GM19438 (cell line): ENCODE results near the gene LIME1.

ENCODE experiments used
- ATAC-seq: cut with Tn5 transposase; IDR thresholded peaks from one replicate; pipeline ENCODE4 v1.9.1; 2021; ENCODE audit warnings: low read depth; ENCODE audit not compliant: unreplicated experiment

The LIME1 gene

DNA sequence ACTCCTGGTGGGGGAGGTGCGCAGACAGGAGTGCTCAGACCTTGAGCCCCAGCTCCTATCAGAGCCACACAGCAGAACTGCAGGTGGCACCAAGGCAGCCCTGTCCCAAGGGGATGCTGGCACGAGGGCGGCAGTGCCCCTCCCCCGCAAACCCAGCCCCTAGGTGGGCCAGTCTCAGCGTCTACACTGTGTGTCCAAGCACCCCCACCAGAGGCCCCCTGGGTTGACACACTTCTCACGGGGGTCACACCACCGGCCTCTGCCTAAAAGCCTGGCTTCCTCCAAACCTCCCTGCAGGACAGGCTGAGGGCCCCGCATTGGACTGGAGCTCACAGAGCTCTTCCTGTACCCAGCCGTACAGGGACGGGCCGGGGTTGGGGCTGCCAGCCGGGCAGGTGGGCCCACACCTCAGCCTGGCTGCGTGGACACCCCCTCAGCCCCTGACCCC lies 11.2 kb downstream of the LIME1 start:
- ATAC-seq: no peak

DNA sequence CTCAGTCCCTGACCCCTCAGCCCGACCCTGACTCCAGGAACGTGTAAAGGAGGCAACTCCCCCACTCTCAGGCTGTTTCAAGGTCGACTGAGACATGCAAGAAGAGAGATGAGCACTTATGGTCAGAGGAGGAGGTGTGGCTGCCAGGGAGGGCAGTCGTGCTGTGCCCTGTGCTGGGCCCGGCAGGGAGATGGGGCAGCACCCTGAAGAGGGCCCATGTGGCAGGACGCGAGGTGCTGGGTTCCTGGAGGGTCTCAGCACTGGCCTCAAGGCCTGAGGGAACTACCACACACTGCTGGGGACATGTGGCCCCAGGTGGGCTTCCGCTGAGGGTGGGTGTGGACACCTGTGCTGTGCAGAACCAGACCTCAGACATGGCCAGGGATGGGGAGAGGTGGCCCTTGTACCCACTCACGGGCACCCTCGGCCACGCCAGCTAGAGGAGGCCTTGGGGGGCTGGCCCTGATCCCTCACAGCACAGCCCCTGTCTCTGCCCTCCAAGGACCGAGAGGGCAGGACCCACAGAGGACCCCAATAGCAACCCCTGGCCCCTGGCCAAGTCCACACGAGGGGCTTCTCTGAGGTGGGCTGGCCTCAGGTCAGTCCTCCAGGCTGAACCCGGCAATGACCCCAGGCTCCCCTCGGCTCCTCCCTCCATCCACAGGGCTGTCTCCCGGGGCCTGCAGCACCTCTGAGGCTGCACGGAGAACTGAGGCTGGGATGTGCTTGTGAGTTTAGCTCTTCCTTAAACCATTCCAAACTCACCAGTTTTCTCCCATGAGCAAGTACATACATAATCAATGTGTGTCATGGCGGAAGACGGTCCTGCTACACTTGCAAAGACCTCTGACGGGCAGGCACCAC lies 11.8 kb downstream of the LIME1 start:
- no peak for ATAC-seq

DNA sequence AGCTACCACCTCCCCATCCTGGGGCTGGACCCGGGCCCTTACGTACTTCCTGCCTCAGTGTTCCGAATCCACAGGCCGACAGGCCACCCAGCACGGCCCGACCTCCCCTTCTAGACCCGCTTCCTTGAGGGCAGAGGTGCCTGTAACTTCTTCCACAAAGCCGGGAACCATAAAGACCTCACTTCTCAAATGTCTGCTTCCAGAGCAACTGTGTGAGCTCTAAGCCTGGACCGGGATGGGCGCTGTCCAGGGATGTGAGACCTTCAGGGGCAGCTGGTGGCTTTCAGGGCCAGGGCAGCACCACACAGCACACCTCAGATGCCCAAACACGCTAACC lies 12.4 kb downstream of the LIME1 start:
- no peak for ATAC-seq

DNA sequence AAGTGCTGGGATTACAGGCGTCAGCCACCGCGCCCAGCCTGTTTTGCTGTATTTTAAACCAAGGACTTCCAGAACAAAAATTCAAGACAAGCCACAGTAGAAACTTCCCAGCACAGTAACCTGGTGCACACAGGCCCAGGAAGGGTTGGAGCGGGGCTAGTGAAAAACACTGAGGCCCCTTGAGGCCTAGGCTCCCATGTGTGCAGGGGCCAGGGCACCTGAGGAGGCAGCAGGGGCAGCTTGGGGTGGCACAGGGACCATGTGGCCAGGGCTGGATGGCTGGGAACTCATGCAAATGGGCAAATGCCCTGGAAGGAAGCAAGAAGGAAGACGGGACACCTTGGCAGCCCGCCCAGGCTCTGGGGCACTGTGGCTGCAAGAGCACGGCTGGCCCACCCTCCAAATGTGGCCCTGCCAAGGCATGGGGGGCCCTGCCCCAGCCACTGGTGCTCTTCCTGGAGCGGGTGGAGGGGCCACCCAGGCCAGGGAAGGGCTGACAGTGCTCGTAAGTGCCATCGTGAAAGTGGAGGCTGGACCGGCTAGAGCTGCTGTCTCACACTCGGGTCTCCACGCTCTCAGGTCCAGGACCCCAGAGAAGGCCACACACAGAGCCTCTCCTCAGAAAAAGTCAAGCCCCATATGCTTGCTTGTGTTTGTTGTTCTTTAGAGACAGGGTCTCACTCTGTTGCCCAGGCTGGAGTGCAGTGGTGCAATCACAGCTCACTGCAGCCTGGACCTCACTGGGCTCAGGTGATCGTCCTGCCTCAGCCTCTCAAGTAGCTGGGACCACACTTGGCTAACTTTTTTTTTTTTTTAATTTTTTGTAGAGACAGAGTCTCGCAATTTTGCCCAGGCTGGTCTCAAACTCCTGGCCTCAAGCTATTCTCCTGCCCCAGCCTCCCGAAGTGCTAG lies 13.4 kb downstream of the LIME1 start:
- ATAC-seq: no peak

DNA sequence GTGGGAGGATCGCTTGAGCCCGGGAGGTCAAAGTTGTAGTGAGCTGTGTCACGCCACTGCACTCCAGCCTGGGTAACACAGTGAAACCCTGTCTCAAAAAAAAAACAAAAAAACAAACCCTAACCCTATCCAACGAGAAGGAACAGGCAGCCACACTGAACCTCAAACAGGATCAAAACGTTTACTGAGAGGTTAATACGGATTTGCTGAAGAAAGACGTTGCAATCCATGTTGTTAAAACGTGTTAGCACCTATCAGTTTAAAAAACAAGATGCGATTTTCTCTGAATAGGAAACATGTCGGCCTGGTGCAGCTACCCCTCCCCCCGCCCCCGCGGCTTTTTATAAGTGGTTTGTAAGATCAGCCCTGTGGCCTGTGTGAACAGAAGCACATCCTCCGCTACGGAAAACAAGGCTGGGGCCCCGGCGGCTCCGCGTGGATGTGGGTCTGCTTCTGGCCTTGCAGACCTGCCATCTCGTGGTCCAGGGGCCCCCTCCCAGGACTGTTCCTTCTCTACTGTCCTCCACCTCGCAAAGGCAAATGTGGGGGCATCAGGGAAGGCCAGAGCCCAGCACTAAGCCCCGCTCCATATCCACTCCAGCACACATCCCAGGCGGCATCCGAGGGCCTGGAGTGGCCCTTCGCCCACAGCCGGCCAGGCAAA lies 14.5 kb downstream of the LIME1 start:
- ATAC-seq: no peak

DNA sequence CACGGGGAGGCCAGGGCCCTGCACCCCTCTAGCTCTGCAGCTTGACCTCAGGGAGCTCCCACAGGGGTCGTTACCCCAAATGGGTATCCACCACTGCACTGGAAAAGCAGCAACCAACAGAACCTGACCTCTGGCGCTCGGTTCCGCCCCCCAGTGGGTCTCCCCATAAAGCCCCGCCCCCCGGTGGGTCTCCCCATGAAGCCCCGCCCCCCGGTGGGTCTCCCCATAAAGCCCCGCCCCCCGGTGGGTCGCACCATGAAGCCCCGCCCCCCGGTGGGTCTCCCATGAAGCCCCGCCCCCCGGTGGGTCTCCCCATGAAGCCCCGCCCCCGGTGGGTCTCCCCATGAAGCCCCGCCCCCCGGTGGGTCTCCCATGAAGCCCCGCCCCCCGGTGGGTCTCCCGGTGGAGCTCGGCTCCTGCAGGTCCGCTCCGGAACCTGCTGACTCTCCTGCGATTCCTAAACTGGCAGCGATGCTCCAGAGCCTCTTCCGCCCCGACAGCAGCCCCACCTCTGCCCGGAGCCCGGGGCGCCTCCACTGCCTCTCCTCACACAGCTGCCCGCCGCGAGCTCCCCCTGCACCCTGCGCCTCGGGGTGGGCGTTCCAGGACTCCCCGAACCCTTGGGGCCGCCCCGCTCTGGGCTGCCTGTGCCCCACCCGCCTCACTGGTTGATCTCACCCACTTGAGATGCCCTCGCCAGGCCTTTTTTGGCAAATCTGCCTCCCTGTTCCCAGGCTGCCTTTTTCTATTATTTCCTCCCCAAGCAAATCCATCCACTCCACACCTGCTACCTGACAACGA lies 15.2 kb downstream of the LIME1 start:
- no peak for ATAC-seq

DNA sequence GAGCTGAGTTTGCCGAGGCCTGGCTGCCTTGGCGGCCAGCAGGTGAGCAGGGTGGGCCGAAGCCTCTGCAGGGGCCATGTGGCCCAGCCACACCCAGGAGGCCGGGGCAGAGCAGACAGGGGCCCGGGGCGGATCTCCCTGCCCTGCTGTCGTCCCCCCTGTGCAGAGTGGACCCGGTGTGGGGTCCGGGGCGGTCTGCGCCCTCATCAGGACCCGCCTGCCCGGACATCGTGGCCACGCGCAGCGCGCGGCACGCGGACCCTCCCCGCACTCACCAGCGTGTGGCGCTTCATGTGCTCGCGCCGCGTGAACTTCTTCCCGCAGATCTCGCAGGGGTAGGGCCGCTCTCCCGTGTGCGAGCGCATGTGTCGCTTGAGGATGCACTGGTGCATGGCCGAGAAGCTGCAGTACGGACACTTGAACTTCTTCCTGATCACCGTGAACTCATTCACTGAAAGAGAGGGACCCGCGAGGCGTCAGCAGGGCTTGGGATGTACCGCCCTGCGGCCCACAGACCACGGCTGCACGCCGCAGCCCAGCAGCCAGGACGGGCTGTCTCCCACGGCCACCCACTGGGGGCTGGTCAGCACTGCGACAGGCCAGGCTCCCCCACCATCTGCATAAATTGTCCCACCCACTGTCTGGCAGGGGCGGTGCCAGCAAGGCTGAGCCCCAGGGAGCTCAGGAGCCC lies 16.1 kb downstream of the LIME1 start:
- no peak for ATAC-seq

DNA sequence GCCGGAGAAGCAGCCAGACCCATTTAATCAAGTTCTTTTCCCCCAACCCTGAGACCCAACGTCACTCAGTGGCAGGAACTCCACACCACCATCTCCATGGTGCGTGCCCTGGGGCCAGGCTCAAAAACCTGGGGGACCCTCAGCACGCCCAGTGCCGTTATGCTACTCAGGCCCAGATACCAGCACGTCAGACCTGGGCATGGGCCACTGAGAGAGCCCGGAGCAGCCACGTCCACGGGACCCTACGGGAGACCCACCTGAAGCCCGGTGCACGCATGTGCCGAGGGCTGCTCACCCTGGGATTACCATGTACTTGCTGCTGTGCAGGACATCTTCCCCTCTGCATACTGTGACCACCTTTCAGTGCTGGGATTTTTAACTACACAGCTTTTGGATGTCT lies 16.9 kb downstream of the LIME1 start:
- ATAC-seq: no peak

DNA sequence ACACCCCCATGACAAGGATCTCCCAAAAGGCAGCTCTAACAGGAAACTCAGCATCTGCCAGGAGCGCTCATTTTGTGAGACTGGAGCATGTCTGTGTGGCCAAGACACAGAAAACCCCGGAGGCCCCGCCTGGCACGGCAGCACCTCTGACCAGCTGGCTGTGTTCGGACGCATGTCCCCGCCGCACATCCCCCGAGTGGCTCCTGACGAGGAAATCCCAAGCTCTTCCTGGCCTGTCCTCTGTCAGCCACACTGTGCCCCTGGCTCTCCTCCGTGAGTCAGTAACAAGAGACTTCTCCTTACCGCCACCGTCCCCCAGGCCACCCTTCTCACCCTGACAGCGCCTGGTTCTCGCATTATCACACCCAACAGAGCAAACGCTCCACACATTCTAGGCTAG lies 17.5 kb downstream of the LIME1 start:
- no peak for ATAC-seq

DNA sequence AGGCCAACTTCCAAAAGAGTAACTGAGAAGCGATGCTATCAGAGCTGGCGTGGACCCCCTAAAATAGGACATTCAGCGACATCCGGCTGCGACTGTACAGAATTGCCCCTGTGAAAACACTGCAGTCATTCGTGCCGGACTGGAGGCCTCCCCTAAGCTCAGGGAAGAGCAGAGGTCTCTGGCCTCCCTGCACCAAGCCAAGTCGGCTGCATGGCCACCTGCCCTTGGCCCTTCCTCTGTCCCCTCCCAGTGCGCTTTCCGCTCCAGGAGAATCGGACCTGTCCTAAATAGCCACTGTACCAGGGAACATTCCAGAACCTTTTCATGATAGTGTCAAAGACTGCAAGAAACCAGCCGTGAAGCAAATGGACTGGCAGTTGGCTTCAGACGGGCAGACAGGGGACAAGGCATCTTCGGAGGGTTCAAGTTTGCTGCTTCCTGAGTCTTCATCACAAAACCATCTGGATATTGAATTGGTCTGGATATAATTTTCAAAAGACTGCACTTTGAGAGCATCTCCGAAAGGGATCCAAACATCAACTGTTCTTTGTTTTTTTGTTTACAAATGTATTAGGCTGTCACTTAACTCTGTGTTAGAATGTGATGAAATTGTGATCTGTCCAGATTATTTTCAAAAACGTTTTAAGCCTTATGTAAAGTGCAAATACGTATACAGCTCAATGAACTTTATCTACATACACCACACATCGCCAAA lies 19.6 kb downstream of the LIME1 start:
- ATAC-seq: no peak

DNA sequence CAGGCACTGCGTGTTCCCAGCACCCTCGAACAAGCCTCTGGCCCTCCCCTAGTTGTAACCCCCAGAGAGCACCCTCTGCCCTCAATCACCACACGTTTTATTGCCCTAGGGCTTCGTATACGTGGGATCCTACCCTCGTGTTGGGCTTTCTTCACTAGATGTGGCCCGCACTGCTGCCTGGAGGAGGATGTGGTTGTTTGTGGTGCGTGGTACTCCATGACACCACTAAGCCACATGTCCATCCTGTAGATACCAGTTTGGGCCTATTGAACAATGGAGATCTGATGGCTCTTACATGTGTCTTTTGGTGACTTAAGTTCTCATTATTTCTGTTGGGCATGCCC lies 20.2 kb downstream of the LIME1 start:
- no peak for ATAC-seq

DNA sequence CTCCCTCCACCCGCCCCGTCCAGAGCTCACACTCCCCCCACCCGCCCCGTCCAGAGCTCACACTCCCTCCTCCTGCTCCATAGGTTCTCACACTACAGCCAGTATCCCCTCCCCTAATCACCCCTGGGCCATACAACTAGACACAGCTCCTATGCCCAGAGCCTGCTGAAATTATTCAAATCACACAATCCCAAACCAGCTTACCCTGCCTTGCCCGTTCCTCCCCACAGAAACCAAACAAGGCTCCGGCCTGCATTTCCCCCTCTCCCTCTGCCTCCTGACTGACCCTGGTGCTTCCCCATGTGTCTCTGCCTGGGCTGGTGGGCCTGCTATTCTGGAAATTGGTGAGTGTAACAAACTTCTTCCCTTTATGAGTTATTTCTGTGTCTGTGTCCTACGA lies 21.7 kb downstream of the LIME1 start:
- ATAC-seq: no peak

DNA sequence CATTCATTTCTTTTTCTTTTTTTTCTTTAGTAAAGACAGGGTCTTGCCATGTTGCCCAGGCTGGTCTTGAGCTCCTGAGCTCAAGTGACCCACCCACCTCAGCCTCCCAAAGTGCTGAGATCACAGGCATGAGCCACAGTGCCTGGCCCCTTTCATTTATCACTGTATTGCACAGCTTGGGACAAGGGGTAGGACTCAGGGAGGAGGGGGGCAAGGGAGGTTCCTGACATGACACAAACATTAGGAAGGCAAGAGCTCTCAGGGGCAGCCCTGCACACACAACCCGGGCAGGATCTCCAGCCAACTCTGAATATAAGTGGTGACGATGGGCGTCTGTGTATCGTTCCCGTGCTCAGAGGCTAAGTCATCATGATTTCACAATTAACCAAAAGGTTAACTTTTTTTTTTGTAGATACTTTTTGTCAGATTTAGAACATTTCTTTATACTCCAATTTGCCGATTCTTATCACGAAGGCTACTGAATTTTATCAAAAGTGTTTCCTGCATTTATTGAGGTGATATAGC lies 23.0 kb downstream of the LIME1 start:
- no peak for ATAC-seq

DNA sequence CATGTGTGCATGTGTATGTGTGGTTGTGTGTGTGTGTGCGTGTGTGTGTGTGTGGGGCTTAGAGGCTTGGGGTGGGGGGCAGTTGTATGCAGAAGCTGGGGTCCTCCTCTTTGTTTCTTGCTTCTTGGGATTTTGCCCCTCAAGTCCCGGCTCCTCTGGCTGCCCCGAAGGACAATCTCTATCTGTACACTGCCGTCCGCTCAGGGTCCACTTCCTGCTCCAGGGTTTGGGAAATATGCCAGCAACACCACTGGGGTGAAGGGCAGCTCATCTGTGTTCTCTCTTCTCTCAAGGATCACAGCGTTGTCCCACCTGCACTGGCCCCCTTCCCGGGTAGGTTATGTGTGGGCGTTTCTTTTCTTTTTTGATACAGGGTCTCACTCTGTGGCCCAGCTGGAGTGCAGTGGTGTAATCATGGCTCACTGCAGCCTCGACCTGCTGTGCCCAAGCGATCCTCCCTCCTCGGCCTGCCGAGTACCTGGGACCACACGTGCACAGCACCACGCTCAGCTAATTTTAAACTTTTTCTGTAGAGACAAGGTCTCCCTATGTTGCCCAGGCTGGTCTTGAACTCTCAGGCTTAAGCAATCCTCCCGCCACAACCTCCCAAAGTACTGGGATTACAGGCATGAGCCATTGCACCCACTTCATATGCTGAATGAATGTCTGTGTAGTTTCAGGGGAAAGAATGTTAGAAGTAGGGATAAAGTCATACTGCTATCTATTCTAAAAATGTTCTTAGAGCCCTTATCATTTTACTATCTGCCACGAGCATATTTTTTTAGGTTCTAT lies 28.8 kb downstream of the LIME1 start:
- ATAC-seq: no peak

DNA sequence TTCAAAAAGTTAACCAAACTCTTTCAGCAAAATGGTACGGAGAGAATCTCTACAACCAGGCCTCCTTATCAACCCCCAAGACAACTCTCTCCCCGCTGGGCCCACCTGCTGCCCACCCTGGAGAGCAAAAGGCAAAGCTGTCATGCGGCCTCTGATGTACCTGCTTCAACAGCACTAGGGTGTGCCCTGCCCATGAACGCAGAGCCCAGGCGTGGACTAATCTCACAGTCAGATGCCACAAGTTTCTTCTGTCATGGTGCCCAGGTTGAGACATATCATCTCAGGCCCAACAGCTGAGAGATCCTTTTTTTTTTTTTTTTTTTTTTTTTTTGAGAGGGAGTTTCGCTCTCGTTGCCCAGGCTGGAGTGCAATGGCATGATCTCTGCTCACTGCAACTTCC lies 29.4 kb downstream of the LIME1 start:
- ATAC-seq: no peak

DNA sequence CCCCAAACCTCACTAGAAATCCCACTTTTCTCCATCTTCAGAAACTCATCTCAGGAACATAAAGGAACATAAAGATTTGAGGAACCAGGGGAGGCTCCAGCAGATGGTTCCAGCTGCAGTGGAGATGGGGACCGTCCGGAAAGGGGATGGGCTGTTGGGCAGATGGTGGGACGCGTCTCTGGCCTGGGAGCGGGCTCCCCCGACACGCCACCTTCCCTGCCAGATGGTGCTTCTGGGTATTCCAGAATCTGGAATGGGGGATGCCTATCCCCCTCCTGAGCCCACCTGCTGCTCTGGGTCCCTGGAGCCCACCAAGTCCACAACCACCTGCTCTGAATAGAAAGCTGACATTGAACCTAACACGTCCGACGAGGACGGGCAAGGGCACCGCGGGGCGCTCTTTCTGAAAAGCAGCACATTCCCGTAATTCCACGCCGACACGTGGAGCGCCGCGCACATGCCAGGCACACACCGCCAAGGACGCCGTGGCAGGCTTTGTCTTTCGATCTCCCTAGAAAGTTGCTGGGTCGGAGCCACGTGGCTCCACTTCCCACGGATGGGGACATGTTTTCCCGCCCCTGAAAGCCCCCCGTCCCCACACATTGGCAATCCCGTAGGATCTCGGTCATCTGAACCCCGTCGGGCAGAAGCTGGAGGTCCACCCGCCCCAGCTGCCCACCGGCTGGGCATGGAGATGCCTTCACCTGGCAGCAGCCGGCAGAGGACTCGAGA lies 30.4 kb downstream of the LIME1 start:
- ATAC-seq: no peak

DNA sequence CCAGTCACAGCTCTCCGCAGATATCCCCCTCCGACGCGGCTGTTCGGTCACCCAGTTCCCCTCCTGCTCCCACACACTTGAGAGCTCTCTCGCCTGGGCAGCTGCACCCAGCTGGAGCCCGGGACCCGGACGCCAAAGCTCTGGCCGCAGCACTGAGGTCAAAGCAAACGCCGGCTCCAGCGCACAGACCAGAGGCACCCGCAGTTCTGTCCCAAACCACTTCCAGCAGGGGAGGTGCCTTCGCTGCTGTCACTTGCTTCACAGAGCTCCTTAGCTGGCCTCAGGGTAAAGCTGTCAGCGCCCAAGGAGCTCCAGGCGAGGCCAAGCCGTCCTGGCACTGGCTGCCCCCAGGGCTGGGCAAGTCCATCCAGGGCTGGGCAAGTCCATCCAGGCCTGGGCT lies 31.0 kb downstream of the LIME1 start:
- no peak for ATAC-seq

DNA sequence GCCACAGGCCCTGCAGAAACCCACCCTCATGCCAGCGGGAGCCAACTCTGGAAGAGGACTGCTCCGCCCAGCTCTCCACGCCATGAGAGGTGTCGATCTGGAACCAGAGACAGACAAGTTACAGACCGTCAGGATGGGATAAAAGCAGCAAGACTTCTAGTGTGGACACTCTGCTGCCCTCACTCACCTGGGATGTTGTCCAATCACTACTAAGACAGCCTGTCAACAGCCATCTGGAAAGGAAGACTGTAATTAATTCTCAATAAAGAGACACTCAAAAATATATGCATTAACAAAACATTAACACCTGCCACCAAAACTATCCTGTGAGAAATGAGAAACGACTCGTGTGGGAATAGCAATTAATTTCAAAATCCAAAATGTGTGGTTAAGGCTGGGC lies 31.4 kb downstream of the LIME1 start:
- ATAC-seq: no peak
